Upper lobe of left lung (tissue), 6 donors: ENCODE measurements around the gene MINAR1. TPM values are rescaled to one million over a fixed set of nuclear protein-coding genes. Genes with fewer than 3 reads are reported as not detected.

Experiments used
- ATAC-seq, 2 donors: fragments of 200-7000 bp; cut with Tn5 transposase; one replicate each; pipeline ENCODE4 v1.9.1; 2022; ENCODE audit warnings: mild to moderate bottlenecking in 2 of 2, moderate library complexity in 2 of 2; ENCODE audit not compliant: low FRiP score in 2 of 2
- DNase-seq, 2 donors: peaks; one replicate each; pipeline ENCODE4 v3.0.0-alpha.2; 2019 to 2020
- H3K27ac ChIP-seq, 4 donors: fragments of 200-600 bp; sonication (generic); one replicate each; pipeline ENCODE4 v1.5.1; 2016 to 2019
- H3K27me3 ChIP-seq, 4 donors: fragments of 200-600 bp; sonication (generic); one replicate each; pipeline ENCODE4 v1.5.1; 2017 to 2019
- H3K36me3 ChIP-seq, 4 donors: fragments of 200-600 bp; sonication (generic); one replicate each; pipeline ENCODE4 v1.5.1; 2016 to 2019
- H3K4me1 ChIP-seq, 4 donors: fragments of 200-600 bp; sonication (generic); one replicate each; pipeline ENCODE4 v1.5.1; 2018 to 2019
- H3K4me3 ChIP-seq, 4 donors: fragments of 200-600 bp; sonication (generic); one replicate each; pipeline ENCODE4 v1.5.1; 2017 to 2019; ENCODE audit warnings: mild to moderate bottlenecking in 2 of 4, moderate library complexity in 1 of 4
- H3K9me3 ChIP-seq, 4 donors: fragments of 200-600 bp; sonication (generic); one replicate each; pipeline ENCODE4 v1.5.1; 2018 to 2019
- EP300 ChIP-seq, 4 donors: sonication (generic); formaldehyde crosslinking; IDR thresholded peaks; one replicate each; pipeline ENCODE4 v1.5.1; 2017; ENCODE audit warnings: antibody characterized with exemption in 4 of 4, control low read depth in 2 of 4
- POLR2A ChIP-seq, 4 donors: fragments of 450-650 bp; IDR thresholded peaks; one replicate each; pipeline ENCODE4 v1.5.1; 2016 to 2017; ENCODE audit warnings: antibody characterized with exemption in 4 of 4, mild to moderate bottlenecking in 2 of 4
- POLR2AphosphoS5 ChIP-seq, 2 donors: sonication (generic); formaldehyde crosslinking; IDR thresholded peaks; one replicate each; pipeline ENCODE4 v1.5.1; 2017; ENCODE audit warnings: antibody characterized with exemption in 2 of 2
- WGBS, 2 donors: methylation state at CpG; one replicate each; pipeline ENCODE4 v1.1.5; 2017 to 2018; 5-methylcytosine and 5-hydroxymethylcytosine counted together
- total RNA-seq, 6 donors: library from RNA; depleted of rRNA in 4 of 6; stranded (reverse); fragments of >200 nt in 4 of 6; gene quantifications; one replicate each; pipeline versions ENCODE4 v1.1.0 to v1.2.1, GENCODE V29; 2016 to 2021
- TF ChIP-seq, protein P1 (sequence below), 6 experiments: fragments of 450-650 bp in 4 of 6; fragments of 200-600 bp in 2 of 6; sonication (generic) in 2 of 6; IDR thresholded peaks; one replicate each; pipeline ENCODE4 v1.5.1; 2016 to 2019; ENCODE audit warnings: antibody characterized with exemption in 6 of 6
- donor health status: DM: no; HTN: no; CAD: no; lungs with moderate emphysema.
- donor health status: DM: no; HTN: yes; CAD: no; lungs with severe emphysema.

MINAR1 gene
- total RNA-seq, 6 donors from 2014 or later, result 0.15 to 0.67 (median 0.30) TPM; not detected in 1

DNA sequence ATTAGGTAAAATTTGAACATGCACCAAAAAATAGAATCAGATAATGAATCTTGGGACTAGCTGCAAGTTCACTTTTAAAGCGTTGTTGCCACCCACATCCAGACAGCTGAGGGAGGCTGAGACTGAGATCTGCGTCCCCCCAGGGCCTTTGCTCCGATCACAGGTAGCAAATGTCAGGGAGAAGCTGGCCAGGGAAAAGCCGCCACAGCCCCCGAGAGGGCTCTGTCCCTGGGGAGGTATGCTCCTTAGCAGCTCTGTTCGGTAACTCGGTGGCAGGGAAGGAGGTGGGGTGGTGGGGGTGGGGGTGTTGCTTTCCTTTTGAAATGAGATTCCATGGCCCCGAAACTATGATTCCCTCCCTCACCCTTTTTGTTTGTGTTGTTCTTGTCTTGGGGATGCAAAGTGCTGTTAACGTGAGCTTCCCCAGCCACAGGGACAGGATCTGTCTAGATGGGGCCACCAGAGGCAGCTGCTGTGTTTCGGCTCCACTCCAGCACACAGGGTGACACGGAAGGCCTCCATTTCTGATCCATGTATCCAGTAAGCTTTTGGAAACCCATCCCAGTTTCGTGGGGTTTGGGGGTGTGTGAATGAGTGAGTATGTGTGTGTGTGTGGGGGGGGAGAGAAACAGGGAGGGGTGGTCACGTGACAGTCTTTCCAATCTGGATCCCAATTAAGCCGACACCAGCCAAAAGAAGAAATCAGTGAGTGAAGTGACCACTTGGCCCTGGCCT lies 1.1 kb upstream of the MINAR1 start:
- peaks cover 0 to 22% (median 14%) of the 10 kb centered on the region in 4 donors for H3K27me3 ChIP-seq
- peaks cover 9 to 24% (median 16%) of the 10 kb centered on the region in 4 donors for H3K4me1 ChIP-seq
- H3K4me3 ChIP-seq, result peak overlapping the region in 3 of 4 donors; percentile 28 to 39 (median 35)
- H3K27ac ChIP-seq, result no peak overlapping the region
- TF ChIP-seq POLR2AphosphoS5 (IDR thresholded peaks at IDR 0.05), result no peak
- TF ChIP-seq POLR2A (IDR thresholded peaks at IDR 0.05), result no peak
- no peak for TF ChIP-seq EP300 (IDR thresholded peaks at IDR 0.05)
- TF ChIP-seq, protein P1, sequence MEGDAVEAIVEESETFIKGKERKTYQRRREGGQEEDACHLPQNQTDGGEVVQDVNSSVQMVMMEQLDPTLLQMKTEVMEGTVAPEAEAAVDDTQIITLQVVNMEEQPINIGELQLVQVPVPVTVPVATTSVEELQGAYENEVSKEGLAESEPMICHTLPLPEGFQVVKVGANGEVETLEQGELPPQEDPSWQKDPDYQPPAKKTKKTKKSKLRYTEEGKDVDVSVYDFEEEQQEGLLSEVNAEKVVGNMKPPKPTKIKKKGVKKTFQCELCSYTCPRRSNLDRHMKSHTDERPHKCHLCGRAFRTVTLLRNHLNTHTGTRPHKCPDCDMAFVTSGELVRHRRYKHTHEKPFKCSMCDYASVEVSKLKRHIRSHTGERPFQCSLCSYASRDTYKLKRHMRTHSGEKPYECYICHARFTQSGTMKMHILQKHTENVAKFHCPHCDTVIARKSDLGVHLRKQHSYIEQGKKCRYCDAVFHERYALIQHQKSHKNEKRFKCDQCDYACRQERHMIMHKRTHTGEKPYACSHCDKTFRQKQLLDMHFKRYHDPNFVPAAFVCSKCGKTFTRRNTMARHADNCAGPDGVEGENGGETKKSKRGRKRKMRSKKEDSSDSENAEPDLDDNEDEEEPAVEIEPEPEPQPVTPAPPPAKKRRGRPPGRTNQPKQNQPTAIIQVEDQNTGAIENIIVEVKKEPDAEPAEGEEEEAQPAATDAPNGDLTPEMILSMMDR (IDR thresholded peaks at IDR 0.05), result no peak
- 11 to 13% methylated on average over 11 to 14 of the region's 14 CpGs for WGBS, 2 donors
- no peaks in the 10 kb centered on the region for H3K9me3 ChIP-seq
- ATAC-seq (peak in 1 of 2 donors; percentile 3), DNase-seq (no peak)
- no peaks in the 10 kb centered on the region for H3K36me3 ChIP-seq

DNA sequence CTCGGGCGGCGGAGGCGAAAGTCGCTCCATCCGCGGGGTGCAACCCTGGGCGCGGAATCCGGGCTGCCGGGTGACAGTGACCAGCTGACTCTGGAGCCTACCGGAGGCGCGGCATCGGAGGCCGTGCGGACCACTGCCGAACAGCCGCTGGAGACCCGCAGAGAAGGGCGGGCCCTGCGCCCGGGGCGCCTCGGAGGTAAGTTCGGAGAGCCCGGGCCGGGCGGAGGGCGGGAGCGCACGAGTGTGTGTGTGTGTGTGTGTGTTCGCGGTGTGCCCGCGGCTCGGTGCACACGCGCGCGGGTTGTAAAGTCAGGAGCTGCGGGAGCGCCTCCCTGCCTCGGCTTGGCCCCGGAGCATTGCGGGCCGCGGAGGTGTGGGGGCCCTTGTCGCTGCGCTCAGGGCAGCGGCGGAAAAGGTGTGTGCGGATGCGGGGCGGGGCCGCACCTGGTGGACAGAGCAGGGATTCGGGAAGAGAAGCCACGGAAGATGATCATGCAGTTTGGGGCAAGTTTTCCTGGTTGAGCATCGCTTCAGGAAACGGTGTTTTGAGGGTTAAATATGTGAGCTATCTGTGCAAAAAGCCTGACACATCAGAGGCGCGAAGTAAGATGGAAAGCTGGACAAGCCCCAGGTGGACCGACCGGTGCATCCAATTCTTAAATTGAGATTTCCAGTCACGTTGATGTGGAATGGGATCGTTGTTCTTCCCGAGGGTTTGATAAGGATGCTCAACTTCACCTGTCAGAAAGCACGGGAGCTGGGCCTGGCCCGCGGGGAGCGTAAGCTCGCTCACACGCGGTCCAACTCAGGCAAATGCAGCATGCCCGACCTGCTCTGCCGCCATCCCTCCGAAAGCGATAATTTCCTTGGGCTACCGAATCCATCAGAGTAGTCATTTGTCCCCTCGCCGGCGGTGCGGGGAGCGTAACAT lies 474 bp downstream of the MINAR1 start:
- H3K27me3 ChIP-seq, result peaks cover 0 to 22% (median 14%) of the 10 kb centered on the region in 4 donors
- no peak overlapping the region for H3K27ac ChIP-seq
- 5 to 9% methylated on average over 35 to 51 of the region's 84 CpGs for WGBS, 2 donors
- H3K36me3 ChIP-seq, result no peaks in the 10 kb centered on the region
- TF ChIP-seq EP300 (IDR thresholded peaks at IDR 0.05) (no peak), POLR2AphosphoS5 (IDR thresholded peaks at IDR 0.05) (no peak), POLR2A (IDR thresholded peaks at IDR 0.05) (no peak)
- TF ChIP-seq, protein P1 (IDR thresholded peaks at IDR 0.05), result no peak
- H3K4me1 ChIP-seq, result peaks cover 9 to 24% (median 16%) of the 10 kb centered on the region in 4 donors
- DNase-seq, result peak in 1 of 2 donors; percentile 83
- no peaks in the 10 kb centered on the region for H3K9me3 ChIP-seq
- H3K4me3 ChIP-seq, result peak overlapping the region in 3 of 4 donors; percentile 28 to 39 (median 35)
- ATAC-seq, result peak in 1 of 2 donors; percentile 43

DNA sequence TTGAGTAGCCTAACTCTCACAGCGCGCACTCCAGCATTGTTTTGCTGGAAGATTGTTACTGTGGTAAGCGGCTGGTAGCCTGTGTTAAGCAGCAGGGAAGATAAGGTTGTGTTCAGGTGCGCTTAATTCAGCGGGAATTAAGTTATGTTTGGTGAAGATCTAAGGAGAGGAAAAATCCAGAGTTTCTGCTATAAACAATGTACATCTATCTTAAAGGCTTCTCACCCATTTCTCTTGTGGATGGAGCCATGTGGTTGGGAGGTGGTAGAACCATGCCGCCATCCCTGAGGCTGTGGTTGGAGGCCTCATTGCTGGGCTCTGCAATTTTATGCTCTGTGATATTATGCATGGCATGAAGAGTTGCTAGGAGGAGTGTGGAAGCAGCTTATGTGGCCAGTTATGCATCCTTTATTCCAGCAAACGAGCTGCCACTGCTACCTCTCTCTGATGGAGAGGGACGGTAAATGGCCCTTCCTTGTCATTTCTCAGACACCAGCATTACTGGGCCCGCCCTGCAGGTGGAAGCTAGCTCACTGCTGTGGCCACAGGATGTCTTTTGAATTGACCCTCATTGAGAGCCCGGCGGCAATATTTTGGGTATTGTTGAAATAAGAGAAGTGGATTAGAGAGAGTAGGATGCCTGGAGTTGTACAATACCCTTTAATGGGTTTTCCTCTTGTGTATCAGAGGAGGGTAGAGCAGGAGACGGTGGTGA lies 1.3 kb downstream of the MINAR1 start:
- Histone ChIP-seq H3K4me3 (no peak overlapping the region), H3K27ac (no peak overlapping the region), H3K9me3 (no peaks in the 10 kb centered on the region), H3K36me3 (no peaks in the 10 kb centered on the region), H3K4me1 (peaks cover 9 to 24% (median 16%) of the 10 kb centered on the region in 4 donors), H3K27me3 (peaks cover 0 to 22% (median 14%) of the 10 kb centered on the region in 4 donors)
- TF ChIP-seq POLR2A (IDR thresholded peaks at IDR 0.05) (no peak), POLR2AphosphoS5 (IDR thresholded peaks at IDR 0.05) (no peak), EP300 (IDR thresholded peaks at IDR 0.05) (no peak)
- TF ChIP-seq, protein P1 (IDR thresholded peaks at IDR 0.05), result no peak
- no peak for DNase-seq
- ATAC-seq, result no peak
- WGBS, 2 donors, result 34 to 45% methylated on average over 12 of the region's 12 CpGs

DNA sequence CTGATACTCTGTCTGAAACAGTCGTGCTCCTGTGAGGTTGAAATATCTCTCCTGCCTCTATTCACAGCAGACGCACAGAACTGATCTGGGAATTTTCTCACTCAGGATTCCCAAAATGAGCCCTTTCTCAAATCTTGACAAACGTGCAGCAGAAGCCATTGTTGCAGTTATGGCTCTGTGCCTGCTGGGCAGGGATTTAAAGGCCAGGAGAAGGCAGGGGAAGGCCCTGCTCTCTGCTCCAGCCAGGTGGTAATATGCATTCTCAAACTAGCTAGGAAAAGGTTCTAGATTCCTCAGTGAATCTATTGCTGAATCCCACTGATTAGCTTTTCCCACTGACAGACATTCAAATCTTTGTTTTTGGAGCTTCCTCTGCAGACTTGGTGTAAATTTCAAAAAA lies 2.2 kb downstream of the MINAR1 start:
- Histone ChIP-seq H3K4me1 (peaks cover 9 to 24% (median 16%) of the 10 kb centered on the region in 4 donors), H3K36me3 (no peaks in the 10 kb centered on the region), H3K9me3 (no peaks in the 10 kb centered on the region), H3K27me3 (peaks cover 0 to 22% (median 14%) of the 10 kb centered on the region in 4 donors), H3K4me3 (no peak overlapping the region), H3K27ac (no peak overlapping the region)
- WGBS, 2 donors, result 63% methylated on average over 3 of the region's 3 CpGs
- DNase-seq (no peak), ATAC-seq (no peak)
- no peak for TF ChIP-seq POLR2AphosphoS5 (IDR thresholded peaks at IDR 0.05)
- no peak for TF ChIP-seq EP300 (IDR thresholded peaks at IDR 0.05)
- TF ChIP-seq POLR2A (IDR thresholded peaks at IDR 0.05), result no peak
- TF ChIP-seq, protein P1 (IDR thresholded peaks at IDR 0.05), result no peak
